ENCODE results near the gene SLC4A7.
"Not testable (repeated sequence)": the region's sequence is repeated elsewhere in the genome, so short reads cannot be mapped to it uniquely, and the experiment has no call there.

The SLC4A7 gene

GRCh38 chr3:27426926-27427325 lies 57.3 kb downstream of the SLC4A7 start:
- DNase-seq, result no peak

GRCh38 chr3:27425896-27426565 lies 58.2 kb downstream of the SLC4A7 start:
- no peak for DNase-seq

GRCh38 chr3:27424812-27425521 lies 59.2 kb downstream of the SLC4A7 start:
- DNase-seq, result not testable (repeated sequence)

GRCh38 chr3:27423463-27423862 lies 60.7 kb downstream of the SLC4A7 start:
- DNase-seq, result peak; percentile 80

GRCh38 chr3:27422617-27423016 lies 61.6 kb downstream of the SLC4A7 start:
- no peak for DNase-seq

GRCh38 chr3:27415202-27415601 lies 69.0 kb downstream of the SLC4A7 start:
- no peak for DNase-seq

- DNase-seq, result no peak
These were observed 91.1 kb downstream of the SLC4A7 start for GRCh38 chr3:27392950-27393679.

- not testable (repeated sequence) for DNase-seq
These were observed 91.8 kb downstream of the SLC4A7 start for GRCh38 chr3:27392414-27392813.

- DNase-seq, result no peak
These were observed 92.4 kb downstream of the SLC4A7 start for GRCh38 chr3:27391796-27392195.

- peak; percentile 8 for DNase-seq
These were observed 96.6 kb downstream of the SLC4A7 start for GRCh38 chr3:27387625-27388024.

- DNase-seq, result no peak
These were observed 98.7 kb downstream of the SLC4A7 start for GRCh38 chr3:27385504-27385903.

- DNase-seq, result no peak
These were observed 100.0 kb downstream of the SLC4A7 start for GRCh38 chr3:27384191-27384590.

GRCh38 chr3:27380433-27381357 lies 103.5 kb downstream of the SLC4A7 start:
- no peak for DNase-seq

GRCh38 chr3:27378331-27378730 lies 105.9 kb downstream of the SLC4A7 start:
- no peak for DNase-seq

- no peak for DNase-seq
These were observed 107.9 kb downstream of the SLC4A7 start for GRCh38 chr3:27376109-27376772.

- DNase-seq, result peak; percentile 84
These were observed 115.2 kb downstream of the SLC4A7 start, which contains the start of gene NEK10 for GRCh38 chr3:27368831-27369607. Gene NEK10 (minus strand): TSS chr3:27369383. CDS start chr3:27352882, 16,501 bp downstream.

- no peak for DNase-seq
These were observed 118.1 kb downstream of the SLC4A7 start for GRCh38 chr3:27366062-27366591.

- peak; percentile 5 for DNase-seq
These were observed 123.8 kb downstream of the SLC4A7 start for GRCh38 chr3:27360113-27361078.

- no peak for DNase-seq
These were observed 125.8 kb downstream of the SLC4A7 start for GRCh38 chr3:27358372-27358771.

Data from fibroblast of skin of right quadriceps (primary cell).